ENCODE results near the gene P2RX3.
"Not testable (repeated sequence)": the region's sequence is repeated elsewhere in the genome, so short reads cannot be mapped to it uniquely, and the experiment has no call there.

The P2RX3 gene

GRCh38 chr11:57327721-57328120 lies 10.4 kb upstream of the P2RX3 start:
- no peak for DNase-seq

DNA sequence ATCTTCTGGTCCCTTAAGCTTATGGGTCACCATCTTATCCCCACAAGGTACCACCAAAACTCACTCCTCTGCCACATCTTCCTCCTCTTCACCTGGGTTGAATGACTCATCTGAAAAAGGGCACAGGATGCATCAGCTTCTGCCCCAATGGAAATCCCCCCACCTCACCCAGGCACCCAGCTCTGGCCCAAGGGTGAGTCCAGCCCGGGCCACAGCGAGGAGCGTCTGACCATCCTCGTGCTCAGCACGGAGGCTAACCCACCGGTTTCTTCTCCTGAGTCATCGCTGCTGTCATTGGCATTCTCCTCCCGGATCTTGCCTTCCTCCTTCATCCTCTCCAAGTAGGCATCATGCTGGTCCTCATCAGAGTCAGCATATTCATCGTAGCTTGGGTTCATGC lies 8.1 kb upstream of the P2RX3 start:
- no peak for DNase-seq

DNA sequence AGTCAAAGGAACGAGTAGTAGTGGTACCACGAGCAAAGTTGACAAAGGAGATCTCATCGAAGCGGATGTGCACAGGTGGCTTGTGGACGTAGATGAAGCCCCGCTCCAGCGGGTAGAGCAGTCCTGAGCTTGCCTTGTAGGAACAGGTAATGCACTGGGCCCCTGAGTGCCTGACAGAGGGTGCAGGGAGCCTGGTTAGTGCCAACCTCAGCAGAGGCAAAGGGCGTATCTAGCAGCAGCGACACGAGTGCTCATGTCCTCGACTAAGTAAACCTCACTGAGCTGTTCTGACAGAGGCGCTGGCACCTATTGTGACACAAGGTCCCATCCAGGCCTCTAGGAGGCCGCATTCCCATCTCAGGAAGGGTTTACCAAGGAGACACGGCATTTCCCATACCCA lies 6.4 kb upstream of the P2RX3 start:
- no peak for DNase-seq

- DNase-seq: no peak
Observed at GRCh38 chr11:57332694-57333440, 5.3 kb upstream of the P2RX3 start.

- DNase-seq: no peak
Observed at GRCh38 chr11:57335023-57335342, 3.2 kb upstream of the P2RX3 start.

- peak; percentile 82 for DNase-seq
Observed at GRCh38 chr11:57335343-57336110, 2.6 kb upstream of the P2RX3 start, which contains the start of gene SSRP1. SSRP1 (minus strand) TSS chr11:57335892; CDS start chr11:57335121, 771 bp downstream.

DNA sequence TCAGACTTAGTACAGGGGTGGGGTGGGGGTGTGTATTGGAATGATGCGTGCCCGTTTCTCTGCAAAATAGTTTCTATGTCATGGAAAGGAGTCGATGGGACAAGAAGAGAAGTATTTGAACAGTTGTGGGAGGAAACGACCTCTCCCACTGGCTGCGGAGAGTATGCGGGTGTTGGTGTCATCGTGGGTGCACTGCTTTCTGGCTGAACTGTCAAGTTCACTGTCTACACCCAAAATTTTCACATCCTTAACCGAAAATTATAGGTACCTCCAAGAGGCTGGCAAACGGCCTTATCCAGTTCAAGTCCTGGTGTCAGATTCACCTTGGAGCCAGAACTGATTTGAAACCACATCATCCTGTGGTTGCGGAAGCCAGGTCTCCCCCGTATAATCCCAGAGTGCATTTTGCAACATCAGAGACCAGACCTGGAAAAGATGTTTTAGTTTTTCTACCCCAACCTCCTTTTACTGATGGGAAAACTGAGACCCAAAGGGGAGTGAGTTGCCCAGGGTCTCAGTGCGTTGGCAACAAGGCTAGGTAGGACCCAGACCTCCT lies 2.0 kb upstream of the P2RX3 start:
- DNase-seq: peak; percentile 42

- not testable (repeated sequence) for DNase-seq
Observed at GRCh38 chr11:57336856-57337255, 1.3 kb upstream of the P2RX3 start.

GRCh38 chr11:57339328-57339727 lies 1.2 kb downstream of the P2RX3 start:
- no peak for DNase-seq

DNA sequence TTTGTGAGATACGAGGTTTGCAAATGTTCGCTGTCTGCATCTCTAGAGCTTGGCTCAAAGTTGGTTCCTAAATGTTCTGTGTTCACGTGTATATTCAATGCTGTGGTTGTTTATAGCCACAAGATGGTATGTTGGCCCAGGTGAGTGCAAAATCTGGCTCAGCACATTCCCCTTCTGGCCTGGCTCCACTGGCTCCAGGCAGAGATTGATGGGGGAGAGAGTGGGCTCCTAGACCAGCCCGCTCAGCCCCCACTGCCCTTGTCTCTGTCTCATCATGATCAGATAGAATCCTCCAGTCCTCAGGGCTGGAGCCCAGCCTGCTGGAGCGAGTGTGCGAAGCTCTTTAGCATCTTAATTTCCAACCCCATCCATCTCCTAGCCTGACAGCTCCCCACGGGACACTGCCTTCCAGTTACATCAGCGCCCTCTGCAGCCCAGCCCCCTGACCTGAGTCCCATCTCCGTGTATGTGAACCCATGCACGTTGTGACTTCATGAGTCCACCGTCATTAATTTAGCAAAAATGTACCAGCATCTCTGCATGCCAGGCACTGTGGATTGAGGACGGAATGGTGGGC lies 2.0 kb downstream of the P2RX3 start:
- no peak for DNase-seq

DNA sequence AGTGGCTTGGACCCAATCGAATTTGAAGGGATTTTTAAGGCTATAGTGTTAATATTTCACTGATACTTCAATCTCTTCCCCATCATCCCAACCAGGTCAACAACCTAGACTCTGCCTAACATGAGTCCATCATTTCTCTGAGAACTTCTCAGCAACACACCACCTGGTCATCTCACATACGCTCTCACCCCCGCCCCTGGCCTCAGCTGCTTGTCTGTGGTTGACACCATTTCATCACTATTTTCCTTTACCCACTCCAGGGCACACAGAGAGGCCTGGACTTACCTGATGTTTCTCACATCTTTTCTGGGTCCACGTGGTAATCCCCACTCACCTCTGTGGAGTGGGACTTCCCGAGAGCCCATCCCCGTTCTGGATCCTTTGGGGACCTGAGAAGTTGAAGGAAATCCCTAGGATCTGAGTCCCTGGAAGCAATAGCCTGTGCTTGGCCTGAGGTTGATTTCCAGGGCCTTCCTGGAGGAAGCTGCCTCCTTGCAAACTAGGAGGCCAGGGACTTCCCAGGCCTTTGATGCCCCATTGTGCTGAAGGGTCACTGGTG lies 3.2 kb downstream of the P2RX3 start:
- no peak for DNase-seq

DNA sequence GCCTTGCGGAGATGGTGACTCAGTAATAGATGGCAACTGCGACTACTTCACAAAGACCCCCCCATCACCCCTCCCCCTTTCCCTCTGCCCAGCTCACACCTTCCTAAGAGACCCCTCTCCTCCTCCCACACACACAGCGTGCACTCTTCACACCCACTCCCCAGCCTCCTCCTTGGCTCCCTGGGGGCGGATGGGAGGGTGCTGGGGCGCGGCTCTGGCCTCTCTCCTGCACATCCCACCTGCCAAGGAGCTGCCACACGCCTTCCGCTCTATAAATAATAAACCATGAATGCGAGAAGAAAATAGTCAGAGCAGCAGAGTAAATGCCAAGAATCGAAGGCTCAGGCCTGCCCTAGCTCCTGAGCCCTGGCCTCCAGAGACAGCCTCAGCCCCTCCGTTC lies 4.5 kb downstream of the P2RX3 start:
- no peak for DNase-seq

GRCh38 chr11:57343825-57344224 lies 5.7 kb downstream of the P2RX3 start:
- DNase-seq: no peak

DNA sequence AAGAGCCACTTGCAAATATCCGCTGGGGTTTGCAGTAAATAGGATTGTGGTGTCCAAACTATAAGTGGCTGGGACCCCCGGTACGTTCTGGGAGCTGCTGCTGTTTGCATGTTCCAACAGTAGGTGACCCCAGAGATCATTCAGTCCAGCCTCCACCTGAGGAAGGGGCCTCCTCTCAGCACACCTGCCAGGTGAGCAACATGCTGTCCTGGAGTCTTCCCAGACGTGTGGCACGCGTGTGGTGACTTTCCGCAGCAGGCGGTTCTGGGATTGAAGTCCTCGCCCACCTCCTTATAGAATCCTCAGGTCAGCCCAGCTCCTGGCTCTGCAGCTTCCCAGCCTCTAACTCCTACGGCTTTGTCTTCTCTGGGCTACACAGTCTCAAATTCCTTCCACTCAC lies 6.7 kb downstream of the P2RX3 start:
- DNase-seq: no peak

DNA sequence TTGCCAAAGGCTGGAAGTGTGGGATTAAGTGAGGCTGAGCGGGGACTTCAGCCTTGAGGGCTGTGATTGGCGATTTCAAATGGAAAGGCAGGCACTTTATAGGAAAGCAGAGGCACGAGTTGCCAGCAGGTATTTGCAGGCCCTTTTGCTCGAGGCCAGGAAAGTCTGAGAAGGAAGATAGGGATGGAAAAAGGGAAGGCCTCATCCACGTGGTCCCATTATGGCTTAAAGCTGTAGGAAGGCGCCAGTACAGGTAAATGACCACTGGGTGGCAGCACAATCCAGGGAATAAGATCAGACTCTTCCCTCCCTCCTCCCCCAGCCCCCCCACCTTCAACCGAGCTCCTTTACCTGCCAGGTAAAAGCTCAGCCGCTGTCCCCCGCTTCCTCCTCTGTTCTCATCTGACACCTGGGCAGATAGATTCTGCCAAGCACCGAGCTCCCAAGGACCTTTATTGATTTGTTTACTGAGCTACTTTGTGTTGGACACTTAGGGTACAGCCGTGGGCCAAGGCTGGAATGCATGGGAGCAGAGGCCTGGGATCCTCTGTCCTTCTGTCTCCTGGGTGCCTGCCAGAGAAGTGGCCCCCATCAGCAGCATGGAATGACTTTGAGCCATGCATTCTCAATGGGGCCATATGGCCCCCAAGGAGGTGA lies 7.5 kb downstream of the P2RX3 start:
- DNase-seq: peak; percentile 55

DNA sequence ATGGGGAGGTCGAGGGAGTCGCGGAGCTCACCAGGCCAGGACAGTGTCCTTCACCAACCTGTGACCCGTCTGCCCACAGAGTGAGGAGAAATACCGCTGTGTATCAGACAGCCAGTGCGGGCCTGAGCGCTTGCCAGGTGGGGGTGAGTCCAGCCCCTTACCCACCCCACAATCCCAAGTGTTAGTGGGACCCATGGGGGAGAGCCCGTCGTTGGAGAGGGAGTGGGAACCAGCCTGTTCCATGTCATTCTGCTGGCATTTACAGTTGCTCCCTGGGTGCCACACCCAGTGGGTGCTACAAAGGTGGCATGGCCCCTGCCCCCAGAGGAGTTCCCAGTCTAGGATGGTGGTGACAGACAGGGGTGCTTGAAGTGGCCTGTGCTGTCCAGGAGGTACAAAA lies 9.2 kb downstream of the P2RX3 start:
- no peak for DNase-seq

DNA sequence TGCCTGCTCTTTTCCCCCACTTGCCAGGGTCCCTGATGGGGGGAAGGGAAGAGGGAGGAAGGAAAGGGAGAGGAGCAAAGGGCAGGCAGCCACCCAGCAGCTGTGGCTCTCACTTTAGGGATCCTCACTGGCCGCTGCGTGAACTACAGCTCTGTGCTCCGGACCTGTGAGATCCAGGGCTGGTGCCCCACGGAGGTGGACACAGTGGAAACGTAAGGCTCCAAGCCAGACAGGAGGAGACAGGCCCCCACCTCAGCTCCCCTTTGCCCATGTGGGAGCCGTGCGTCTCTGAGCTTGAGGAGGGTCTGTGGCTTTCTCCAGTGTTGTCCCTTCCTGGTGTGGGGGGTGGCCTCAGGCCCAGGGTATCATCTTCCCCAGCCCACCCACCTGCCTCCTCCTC lies 9.9 kb downstream of the P2RX3 start:
- DNase-seq: no peak

- no peak for DNase-seq
Observed at GRCh38 chr11:57348636-57349313, 10.6 kb downstream of the P2RX3 start.

DNA sequence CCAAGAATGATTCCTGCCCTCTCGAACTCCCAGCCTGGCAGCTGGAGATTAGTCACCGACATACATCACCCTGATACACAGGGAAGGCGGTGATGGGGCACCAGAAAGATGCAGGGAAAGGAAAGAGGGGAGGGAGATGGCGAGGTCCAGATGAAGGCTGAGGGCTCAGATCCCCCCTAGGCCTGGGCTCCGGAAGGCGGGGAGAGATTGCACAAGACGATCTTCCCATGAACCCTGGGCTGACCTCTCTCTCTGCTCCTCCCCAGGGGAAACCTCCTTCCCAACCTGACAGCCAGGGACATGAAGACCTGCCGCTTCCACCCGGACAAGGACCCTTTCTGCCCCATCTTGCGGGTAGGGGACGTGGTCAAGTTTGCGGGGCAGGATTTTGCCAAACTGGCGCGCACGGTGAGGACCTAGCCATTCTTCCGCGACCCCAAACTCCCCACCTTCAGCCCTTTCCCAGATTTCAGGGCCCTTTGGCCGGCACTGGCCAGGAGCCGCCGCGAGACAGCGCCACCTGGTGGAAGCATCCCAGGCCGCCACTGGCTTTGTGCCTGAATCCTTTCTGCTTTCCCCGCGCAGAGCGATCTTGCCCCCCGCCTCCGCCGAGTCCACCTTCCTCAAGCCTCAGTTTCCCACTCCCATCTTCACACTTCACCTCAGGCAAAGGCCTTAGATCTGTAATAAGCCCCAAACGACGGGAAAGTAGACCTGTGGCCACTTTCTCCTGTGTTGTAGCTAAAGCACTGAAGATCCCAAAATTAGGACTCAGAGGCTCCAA lies 11.5 kb downstream of the P2RX3 start:
- peak; percentile 89 for DNase-seq

- no peak for DNase-seq
Observed at GRCh38 chr11:57353036-57353435, 14.9 kb downstream of the P2RX3 start.

DNA sequence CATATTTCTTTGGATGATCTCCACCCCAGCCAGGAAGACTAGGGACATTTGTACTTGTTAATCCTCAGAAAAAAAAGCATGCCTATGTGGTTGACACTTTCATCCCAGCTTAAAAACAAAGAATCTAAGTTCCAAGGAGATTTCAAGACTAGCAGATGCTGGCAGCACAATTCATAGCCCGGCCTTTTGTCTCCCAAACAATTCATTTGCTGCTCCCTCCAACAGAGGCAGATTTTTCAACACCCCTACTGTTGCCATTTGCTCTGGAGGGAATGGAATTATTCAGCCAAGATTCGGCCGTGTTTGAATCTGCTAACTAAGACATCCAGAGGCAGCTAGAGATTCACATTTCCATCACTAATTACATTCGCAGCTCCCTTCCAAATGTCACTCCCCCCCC lies 15.3 kb downstream of the P2RX3 start:
- DNase-seq: no peak

- no peak for DNase-seq
Observed at GRCh38 chr11:57353852-57354251, 15.7 kb downstream of the P2RX3 start.
